Measurements from ENCODE around the gene TGM2.

GRCh38 chr20:38082894-38083293 is 82.2 kb downstream of the TGM2 start:
- no peak for TF ChIP-seq POLR2A (IDR thresholded peaks at IDR 0.05; ENCODE audit: extremely low read depth, insufficient read length)
- TF ChIP-seq CTCF (IDR thresholded peaks at IDR 0.05; ENCODE audit: low read depth, low read length), result no peak
- TF ChIP-seq MYC (IDR thresholded peaks at IDR 0.05; ENCODE audit: low read depth, low read length), result no peak
- TF ChIP-seq MAX (IDR thresholded peaks at IDR 0.05; ENCODE audit: low read depth, low read length), result no peak

Data from NB4 (cell line).